GM21723 (cell line): ENCODE results near the gene PEDS1.
"Not testable (repeated sequence)": the region's sequence is repeated elsewhere in the genome, so short reads cannot be mapped to it uniquely, and the experiment has no call there.

Experiments used
- ATAC-seq: cut with Tn5 transposase; IDR thresholded peaks from one replicate; pipeline ENCODE4 v1.9.1; 2021; ENCODE audit warnings: mild to moderate bottlenecking, moderate library complexity; ENCODE audit not compliant: unreplicated experiment

The PEDS1 gene

DNA sequence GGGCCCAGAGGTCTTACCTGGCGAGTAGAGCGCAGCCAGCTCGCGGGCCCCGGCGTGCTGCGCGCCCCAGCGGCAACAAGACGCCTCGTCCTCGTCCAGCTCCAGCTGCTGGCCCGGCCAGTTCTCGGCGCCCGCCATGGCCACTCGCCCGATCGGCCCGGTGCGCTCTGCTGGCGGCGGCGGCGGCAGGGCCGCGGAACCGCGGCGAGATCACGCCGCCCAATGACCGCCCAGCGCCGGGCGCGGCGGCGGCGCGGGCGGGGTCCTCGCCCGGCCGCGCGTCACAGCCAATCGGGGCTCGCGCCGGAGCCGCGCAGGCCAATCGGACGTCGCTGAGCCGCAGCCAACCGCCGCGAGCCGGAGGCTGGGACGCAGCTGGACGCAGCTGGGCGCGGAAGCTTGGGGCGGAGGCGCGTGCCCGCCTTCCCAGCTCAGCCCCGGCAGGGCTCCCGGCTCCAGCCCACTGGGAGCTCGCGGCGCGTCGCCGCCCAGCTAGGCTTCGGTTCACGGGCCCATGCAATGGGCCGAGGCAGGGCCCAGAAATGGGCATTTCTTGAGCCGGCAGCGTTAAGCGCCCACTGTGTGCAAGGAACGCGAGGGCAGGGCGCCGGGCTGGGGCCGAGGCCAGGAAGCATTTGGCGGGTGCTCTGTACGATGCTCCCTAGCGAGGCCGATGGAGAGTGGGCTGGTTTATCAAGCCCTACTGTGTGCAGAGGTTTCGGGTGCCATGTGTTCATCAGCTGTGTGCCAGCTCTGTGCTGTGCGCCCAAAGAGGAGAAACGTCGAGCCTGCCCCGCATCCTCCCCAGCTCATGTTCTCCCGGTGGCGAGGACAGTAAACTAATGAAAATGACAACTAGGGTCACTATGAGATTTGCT, at the start of gene PEDS1:
PEDS1 (minus strand) TSS at position 224 of the 878 bp plus-strand sequence; CDS start at position 138, 86 bp downstream.
- ATAC-seq = peak; percentile 87

DNA sequence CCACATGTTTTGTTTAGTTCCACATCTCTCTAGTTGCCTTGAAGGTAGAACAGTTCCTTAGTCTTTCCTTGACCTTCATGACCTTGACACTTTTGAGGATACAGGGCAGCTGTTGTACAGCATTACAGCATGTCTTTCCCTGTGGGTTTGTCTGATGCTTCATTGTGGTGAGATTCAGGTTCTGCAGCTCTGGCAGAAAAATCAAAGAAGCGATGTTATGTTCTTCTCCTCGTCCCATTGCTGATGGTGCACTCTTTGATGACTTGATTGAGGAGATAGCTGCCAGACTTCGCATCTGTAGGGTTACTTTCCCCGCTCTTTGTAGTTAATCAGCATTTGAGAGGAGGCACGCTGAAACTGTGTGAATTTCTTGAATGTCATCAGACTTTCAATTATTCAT, 49.2 kb upstream of the PEDS1 start:
- ATAC-seq = no peak

GRCh38 chr20:50201710-50202109, 48.2 kb upstream of the PEDS1 start:
- not testable (repeated sequence) for ATAC-seq

GRCh38 chr20:50200482-50201104, 47.1 kb upstream of the PEDS1 start:
- ATAC-seq = no peak

DNA sequence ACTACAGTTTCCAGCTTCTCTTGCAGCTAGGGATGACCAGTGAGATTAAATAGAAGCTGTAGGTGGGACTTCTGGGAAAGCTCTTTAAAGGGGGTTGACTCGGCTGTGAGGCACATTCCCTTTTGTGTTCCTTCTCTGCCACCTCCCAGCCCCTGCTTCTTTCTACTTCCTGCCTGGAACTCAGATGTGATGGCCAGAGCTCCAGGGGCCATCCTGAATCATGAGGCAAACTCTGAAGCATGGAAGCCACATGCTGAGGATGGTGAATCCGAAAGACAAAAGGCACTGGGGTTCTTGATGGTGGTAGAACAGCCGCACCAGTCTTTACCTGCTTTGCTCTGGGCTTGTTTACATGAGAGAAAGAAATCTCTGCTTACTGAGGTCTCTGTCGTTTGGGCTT, 46.2 kb upstream of the PEDS1 start:
- no peak for ATAC-seq

DNA sequence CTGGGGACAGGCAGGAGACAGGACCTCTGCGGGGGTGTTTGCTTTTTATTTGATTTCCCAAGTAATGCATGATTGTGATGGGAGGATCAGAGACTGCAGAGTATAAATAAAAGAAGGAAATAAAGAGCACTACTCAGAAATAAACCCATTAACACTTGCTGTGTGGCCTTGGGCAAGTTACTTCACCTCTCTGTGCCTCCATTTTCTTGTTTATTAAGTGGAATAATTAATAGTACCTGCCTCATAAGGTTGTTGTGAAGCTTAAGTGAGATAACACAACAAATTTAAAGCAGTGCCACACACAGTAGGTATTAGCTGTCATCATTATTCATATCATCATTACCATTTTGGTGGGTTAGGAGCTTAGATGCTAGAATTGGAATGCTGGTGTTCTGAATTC, 45.2 kb upstream of the PEDS1 start:
- ATAC-seq = no peak

GRCh38 chr20:50198180-50198666, 44.7 kb upstream of the PEDS1 start:
- ATAC-seq = no peak

DNA sequence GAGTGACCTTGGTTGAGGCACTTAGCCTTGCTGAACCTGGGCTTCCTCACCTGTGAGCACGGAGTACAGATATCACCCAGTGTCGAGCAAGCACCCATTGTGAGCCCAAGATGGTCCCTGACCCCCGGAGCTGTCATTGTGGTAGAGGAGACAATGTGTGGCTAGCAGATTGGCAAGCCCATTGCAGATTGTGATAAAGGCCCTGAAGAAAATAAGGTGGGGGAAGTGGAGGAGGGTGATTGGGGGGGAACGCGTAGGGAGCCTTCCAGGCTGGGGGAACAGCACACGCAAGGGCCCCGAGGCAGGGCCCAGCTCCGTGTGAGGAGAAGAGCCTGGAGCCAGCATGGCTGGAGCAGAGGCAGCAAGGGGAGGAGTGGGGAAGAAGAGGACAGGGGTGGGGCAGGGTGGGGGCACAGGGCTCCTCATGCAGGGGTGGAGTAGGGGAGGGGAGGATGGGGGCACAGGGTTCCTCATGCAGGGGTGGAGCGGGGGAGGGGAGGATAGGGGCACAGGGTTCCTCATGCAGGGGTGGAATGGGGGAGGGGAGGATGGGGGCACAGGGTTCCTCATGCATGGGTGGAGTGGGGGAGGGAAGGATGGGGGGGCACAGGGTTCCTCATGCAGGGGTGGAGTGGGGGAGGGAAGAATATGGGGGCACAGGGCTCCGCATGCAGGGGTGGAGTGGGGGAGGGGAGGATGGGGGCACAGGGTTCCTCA, 44.1 kb upstream of the PEDS1 start:
- ATAC-seq = no peak

DNA sequence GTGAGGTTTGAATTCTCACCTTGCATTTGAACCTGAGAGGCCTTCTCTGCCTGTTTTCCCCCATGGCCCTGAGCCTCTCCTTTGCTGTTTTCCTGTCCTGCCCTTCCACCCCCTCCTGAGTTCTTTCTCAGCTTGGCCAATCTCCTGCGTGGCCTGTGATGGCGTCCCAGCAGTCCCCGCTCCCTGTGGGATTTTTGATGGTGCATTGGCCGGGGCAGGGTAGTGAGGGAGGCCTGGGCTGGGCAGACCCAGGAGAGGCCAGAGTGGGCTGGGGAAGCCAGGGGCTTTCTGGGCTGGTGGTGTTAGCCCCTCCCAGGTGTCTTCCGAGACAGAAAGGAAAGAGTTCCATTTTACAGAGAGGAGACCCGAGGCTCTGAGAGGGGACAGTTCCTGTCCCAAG, 43.4 kb upstream of the PEDS1 start:
- no peak for ATAC-seq

GRCh38 chr20:50196248-50196647, 42.7 kb upstream of the PEDS1 start:
- no peak for ATAC-seq

- no peak for ATAC-seq
Observed at GRCh38 chr20:50195524-50196120, 42.1 kb upstream of the PEDS1 start.

DNA sequence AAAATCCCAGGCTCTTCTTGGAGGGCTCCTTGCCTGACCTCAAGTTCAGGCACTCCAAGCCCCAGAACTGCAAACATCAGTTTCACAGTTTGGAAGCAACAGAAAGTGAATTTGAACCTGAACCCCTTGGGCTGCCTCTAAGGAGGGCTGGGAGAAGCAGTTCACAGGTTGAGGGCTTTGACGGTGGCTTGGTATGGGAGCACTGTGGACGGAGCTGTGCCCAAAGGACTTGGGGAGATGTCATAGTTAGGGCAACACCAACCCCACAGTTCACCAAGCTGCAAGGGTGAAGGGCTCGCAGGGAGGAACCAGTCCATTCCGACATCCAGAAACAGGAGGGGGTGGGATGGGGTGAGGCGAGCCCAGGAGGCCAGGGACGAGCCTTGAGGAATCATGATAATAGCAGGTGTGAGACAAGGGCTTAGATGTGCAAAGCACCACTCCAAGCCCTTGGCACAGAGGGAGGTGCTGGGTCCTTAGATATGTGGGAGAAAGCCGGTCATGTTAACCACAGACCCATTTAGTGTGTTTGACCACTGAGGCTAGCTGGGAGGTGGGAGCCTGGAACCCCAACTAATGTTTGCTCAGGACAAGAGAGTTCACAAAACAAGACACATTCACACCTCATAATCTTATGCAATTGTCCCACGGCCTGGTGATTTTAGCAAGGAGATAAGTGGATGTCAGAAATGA, 41.5 kb upstream of the PEDS1 start:
- ATAC-seq = no peak

GRCh38 chr20:50194422-50194830, 40.9 kb upstream of the PEDS1 start:
- no peak for ATAC-seq

GRCh38 chr20:50193836-50194421, 40.4 kb upstream of the PEDS1 start:
- ATAC-seq = no peak

GRCh38 chr20:50193199-50193835, 39.8 kb upstream of the PEDS1 start:
- ATAC-seq = no peak

DNA sequence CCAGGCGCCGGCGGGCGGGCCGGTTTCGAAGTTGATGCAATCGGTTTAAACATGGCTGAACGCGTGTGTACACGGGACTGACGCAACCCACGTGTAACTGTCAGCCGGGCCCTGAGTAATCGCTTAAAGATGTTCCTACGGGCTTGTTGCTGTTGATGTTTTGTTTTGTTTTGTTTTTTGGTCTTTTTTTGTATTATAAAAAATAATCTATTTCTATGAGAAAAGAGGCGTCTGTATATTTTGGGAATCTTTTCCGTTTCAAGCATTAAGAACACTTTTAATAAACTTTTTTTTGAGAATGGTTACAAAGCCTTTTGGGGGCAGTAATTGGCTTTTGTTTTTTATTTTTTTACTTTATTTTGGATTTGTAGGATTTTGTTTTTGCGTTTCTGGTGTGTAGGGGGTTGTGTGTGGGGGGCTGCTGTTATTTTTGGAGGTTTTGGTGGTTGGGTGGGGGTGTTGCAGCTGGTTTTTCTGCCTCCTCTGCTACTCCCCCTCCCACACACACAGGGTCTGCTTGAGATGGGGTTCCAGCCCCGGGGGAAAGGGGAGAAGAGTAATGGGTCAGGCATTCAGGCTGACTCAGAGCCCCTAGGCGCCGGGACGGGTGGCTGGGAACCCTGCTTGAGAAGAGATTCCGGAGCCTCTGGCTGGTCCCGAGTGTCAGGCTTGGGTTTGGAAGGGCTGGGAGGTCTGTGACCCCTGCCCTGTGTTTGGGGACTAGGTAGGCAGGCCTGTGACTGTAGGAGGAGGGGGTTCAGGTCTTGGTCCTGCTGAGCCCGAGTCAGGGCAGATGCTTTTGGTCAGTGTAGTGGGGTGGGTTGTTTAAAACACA, 39.1 kb upstream of the PEDS1 start:
- peak; percentile 42 for ATAC-seq

DNA sequence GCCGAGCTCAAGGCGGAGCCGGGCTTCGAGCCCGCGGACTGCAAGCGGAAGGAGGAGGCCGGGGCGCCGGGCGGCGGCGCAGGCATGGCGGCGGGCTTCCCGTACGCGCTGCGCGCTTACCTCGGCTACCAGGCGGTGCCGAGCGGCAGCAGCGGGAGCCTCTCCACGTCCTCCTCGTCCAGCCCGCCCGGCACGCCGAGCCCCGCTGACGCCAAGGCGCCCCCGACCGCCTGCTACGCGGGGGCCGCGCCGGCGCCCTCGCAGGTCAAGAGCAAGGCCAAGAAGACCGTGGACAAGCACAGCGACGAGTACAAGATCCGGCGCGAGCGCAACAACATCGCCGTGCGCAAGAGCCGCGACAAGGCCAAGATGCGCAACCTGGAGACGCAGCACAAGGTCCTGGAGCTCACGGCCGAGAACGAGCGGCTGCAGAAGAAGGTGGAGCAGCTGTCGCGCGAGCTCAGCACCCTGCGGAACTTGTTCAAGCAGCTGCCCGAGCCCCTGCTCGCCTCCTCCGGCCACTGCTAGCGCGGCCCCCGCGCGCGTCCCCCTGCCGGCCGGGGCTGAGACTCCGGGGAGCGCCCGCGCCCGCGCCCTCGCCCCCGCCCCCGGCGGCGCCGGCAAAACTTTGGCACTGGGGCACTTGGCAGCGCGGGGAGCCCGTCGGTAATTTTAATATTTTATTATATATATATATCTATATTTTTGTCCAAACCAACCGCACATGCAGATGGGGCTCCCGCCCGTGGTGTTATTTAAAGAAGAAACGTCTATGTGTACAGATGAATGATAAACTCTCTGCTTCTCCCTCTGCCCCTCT, 38.2 kb upstream of the PEDS1 start:
- peak; percentile 38 for ATAC-seq

DNA sequence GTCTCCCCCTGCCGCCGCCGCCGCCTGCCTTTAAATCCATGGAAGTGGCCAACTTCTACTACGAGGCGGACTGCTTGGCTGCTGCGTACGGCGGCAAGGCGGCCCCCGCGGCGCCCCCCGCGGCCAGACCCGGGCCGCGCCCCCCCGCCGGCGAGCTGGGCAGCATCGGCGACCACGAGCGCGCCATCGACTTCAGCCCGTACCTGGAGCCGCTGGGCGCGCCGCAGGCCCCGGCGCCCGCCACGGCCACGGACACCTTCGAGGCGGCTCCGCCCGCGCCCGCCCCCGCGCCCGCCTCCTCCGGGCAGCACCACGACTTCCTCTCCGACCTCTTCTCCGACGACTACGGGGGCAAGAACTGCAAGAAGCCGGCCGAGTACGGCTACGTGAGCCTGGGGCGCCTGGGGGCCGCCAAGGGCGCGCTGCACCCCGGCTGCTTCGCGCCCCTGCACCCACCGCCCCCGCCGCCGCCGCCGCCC, 37.6 kb upstream of the PEDS1 start:
- ATAC-seq = peak; percentile 29
